GM10266 (cell line): ENCODE results near the gene OR2AG1.
"Not testable (repeated sequence)": the region's sequence is repeated elsewhere in the genome, so short reads cannot be mapped to it uniquely, and the experiment has no call there.

ENCODE experiments used
- DNase-seq: peaks from one replicate; pipeline ENCODE4 v3.0.0; 2012; ENCODE audit errors: extremely low spot score
- CTCF ChIP-seq: IDR thresholded peaks from 2 replicates; pipeline ENCODE4 v1.5.1; 2012; ENCODE audit warnings: mild to moderate bottlenecking, low read depth; ENCODE audit not compliant: control insufficient read depth, insufficient read depth; ENCODE audit errors: missing control alignments

OR2AG1 gene

GRCh38 chr11:6790546-6790945 lies 7.7 kb downstream of the OR2AG1 start:
- no peak for TF ChIP-seq CTCF
- DNase-seq, result no peak

- no peak for DNase-seq
- no peak for TF ChIP-seq CTCF
These were observed 11.8 kb downstream of the OR2AG1 start for GRCh38 chr11:6794639-6795038.

GRCh38 chr11:6799402-6799801 lies 16.6 kb downstream of the OR2AG1 start, which contains the start of gene OR6A2:
Gene OR6A2 (minus strand): TSS chr11:6799689. CDS start chr11:6795708, 3,981 bp downstream.
- no peak for DNase-seq
- no peak for TF ChIP-seq CTCF

- DNase-seq, result not testable (repeated sequence)
These were observed 18.3 kb downstream of the OR2AG1 start for GRCh38 chr11:6801075-6801474.

GRCh38 chr11:6812390-6813005 lies 29.7 kb downstream of the OR2AG1 start:
- peak; percentile 93 for TF ChIP-seq CTCF
- DNase-seq, result peak; percentile 58

- TF ChIP-seq CTCF, result no peak
- no peak for DNase-seq
These were observed 30.8 kb downstream of the OR2AG1 start for GRCh38 chr11:6813656-6814055.

GRCh38 chr11:6817694-6818093 lies 34.9 kb downstream of the OR2AG1 start:
- no peak for TF ChIP-seq CTCF
- no peak for DNase-seq

- DNase-seq, result no peak
- TF ChIP-seq CTCF, result no peak
These were observed 36.1 kb downstream of the OR2AG1 start for GRCh38 chr11:6818967-6819366.
